RCC 7860 (cell line): ENCODE results near the gene CEMP1.
A peak's percentile ranks its signal among the peaks of the same experiment; 100 is the strongest.

ENCODE experiments used
- DNase-seq: peaks from one replicate; pipeline ENCODE4 v3.0.0-alpha.2; 2015; ENCODE audit warnings: low spot score
- FAIRE-seq: peaks from 2 replicates; lab custom pipeline; 2012; peaks lifted over from hg19 to GRCh38; lab: Jason Lieb, UNC

CEMP1 gene

DNA sequence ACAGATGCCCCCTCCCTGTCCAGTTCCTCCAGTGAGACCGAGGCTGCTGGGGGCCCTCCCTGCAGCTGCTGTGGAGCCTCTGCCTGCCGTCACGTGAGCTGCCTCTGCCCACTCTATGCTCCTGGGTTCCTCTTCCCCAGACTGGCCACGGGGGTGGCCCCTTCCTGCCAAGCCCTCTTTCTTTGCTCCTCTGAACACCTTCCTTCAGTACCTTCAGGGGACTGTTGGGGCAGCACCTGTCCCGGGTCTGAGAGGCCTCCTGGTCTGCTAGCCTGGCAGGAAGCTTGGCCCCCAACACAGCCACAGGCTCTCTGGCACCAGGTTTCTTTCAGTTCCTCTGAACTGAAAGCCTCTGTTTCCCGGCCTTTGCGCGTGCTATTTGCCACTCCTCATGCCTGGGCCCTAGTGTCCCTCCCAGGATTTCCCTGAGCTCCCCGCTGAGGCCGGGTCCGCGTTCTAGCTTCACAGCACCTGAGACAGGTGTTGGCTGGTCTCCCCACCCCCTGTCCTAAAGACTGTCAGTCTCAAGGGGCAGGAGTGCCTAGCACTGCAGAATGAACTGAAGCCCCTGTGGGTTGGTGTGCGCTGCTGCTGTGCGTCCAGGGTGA lies 24.1 kb downstream of the CEMP1 start:
- DNase-seq = no peak
- no peak for FAIRE-seq

GRCh38 chr16:2505695-2506094 lies 25.5 kb downstream of the CEMP1 start:
- FAIRE-seq (no peak), DNase-seq (no peak)

DNA sequence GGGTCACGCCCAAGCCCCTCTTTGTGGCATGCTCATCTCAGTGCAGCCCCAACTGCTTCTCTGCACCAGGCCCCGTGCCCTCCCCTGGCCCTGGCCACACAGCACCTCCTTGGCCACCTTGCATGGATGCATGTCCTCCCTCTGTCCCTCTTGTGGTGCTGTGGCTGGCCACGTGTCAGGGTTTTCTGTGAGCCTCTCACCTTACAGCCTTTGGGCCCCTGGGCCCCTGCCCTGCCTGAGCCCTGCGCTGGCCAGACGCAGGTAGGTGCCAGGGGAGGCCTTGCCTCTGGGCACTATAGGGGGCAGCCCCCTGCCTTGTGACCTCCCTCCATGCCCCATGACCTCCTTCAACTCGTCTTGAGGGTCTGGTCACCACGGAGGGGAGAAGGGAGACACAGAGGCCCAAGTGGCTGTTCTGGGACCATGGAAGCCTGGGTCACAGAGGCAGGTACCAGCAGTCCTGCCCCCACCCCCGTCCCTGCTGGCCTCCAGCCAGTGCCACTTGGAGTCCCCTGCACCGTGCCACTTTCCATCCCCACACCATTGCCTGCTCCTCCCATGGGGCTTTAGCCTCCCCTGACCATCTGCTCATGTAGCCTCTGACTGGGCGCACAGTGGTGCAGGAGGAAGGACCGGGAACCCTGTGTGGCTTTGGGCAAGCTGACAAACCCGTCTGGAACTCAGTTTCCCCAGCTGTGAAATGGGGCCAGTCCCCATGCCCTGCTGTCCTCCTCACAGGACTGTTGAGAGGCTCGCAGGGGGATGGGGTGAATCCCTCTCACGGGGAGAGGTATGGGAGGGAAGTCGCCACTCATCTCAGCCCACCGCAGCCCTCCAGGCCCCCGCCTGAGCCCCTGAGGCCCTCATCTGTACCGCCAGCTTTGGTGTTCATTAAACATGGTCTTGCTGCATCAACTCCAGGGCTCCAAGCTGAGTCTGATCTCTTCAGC lies 29.0 kb downstream of the CEMP1 start:
- no peak for FAIRE-seq
- DNase-seq = no peak

DNA sequence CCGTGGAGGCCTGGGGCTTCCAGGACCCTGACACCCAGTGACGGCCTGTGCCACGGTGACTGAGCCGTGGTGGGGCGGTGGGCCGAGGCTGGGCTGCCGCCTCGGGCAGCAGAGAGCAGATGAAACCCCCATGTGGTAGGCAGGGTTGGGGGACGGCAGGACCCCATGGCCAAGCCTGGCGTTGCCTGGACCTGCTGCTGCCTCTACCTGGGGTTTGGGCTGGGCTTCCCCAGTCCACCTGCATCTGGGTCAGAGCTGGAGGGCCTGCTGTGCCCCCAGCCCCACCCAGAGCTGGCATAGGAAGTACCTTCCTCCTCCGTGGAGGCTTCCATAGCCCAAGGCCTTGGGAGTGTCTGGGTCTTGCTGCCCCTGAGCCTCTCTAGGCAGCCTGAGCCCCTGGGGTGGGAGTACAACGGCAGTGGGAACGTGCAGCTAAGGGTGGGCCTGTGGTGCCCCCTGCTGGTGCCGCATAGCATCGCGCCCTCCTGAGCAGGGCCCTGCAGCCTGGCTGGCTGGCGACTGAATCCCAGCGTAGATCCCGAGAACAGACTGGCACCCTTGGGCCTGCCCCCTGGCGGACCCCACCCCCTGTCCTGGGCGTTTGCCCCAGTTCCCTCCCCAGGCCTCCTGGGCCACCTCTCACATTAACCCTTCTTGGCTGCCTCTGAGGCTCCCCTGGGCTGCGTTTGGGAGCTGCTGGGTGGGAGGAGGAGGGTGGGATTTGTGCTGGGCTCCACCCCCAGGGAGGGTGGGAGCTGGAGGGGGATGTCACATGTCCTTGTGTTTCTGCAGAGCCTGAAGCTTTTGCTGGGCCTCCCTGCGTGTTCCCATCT lies 30.1 kb downstream of the CEMP1 start:
- FAIRE-seq (no peak), DNase-seq (peak; percentile 66)

GRCh38 chr16:2500430-2500917 lies 30.7 kb downstream of the CEMP1 start:
- FAIRE-seq (no peak), DNase-seq (no peak)

- FAIRE-seq (no peak), DNase-seq (no peak)
Measured at GRCh38 chr16:2499890-2500429, 31.2 kb downstream of the CEMP1 start.

DNA sequence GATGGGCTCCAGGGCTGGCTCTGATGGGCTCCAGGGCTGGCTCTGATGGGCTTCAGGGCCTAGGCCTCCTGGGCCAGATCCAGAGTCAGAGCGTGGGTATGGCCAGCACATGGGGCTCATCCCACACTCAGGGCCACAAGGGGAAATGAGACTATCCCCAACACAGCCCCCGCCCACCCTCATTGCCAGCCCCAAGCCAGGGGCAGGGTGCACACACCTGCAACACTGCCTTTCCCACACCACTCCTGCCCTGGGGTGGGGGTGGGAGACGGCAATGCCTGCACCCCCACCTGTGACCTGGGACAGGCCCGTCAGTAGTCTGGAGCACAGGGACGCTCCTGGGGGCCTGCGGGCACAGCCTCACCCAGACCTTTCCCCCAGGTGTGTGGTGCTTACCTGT lies 31.8 kb downstream of the CEMP1 start:
- no peak for FAIRE-seq
- no peak for DNase-seq

DNA sequence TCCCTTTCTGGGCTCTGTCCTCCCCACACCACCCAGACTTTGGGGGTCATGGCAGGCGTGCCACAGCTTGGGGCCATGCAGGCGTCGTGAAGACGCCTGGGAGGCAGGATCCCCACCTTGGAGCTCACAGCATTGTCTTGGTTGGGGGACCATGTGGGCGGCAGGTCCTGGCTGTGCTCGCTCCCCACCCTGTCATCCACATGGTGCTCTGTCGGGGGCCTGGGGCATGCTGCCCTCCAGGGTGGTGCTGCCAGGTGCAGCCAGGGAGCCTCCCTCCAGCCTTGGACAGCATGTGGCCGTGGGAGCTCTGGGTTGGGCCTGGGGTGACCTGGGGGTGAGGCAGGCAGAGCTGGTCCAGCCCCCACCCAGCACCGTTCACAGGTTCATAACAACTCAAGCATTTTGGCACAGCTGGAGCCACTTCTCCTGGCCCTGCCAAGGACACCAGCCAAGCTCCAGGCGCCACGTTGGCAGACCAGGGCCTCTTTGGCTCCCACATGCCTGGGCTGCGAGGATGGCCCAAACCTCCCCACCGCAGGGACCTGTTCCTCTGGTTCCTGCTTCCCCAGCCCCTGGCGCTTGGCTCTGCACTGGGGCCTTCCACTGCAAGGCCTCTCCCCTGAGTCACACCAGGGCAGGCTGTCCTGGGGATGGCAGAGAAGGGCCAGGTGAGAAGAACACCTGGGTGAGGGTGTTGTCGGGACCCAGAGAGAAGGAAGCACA lies 32.5 kb downstream of the CEMP1 start:
- DNase-seq (no peak), FAIRE-seq (no peak)

GRCh38 chr16:2497695-2498484 lies 33.3 kb downstream of the CEMP1 start:
- FAIRE-seq (no peak), DNase-seq (no peak)

DNA sequence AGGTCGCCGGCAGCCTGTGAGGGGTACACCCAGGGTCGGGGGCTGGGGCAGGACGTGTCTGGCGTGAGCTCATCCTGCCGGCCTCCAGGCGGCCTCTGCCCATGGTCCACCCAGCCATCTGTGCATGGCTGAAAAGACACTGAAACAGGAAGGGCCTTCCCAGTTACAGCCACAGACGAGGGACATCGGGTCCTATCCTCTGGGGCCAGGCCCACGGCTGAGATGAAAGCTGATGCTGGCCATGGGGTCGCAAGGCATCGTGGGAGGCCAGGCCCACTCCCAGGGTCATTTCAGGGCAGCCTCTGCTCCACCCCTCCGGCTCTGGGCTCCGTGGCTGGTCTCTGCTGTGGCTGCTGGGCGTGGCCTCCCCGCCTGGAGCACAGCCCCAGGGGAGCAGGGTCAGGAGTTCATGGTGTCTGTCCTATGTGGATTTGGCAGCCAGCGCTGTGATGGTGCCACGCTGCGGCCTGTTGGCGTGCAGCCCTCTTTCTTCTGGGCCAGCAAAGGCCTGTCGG lies 34.0 kb downstream of the CEMP1 start:
- DNase-seq (no peak), FAIRE-seq (no peak)

GRCh38 chr16:2496223-2497115 lies 34.7 kb downstream of the CEMP1 start:
- DNase-seq (no peak), FAIRE-seq (no peak)

- FAIRE-seq = no peak
Measured at GRCh38 chr16:2495041-2495440, 36.2 kb downstream of the CEMP1 start.

GRCh38 chr16:2494616-2495015 lies 36.6 kb downstream of the CEMP1 start:
- FAIRE-seq = no peak
- DNase-seq = no peak

More at GRCh38 chr16:2495041-2495440, 36.2 kb downstream of the CEMP1 start:
- DNase-seq = no peak

DNA sequence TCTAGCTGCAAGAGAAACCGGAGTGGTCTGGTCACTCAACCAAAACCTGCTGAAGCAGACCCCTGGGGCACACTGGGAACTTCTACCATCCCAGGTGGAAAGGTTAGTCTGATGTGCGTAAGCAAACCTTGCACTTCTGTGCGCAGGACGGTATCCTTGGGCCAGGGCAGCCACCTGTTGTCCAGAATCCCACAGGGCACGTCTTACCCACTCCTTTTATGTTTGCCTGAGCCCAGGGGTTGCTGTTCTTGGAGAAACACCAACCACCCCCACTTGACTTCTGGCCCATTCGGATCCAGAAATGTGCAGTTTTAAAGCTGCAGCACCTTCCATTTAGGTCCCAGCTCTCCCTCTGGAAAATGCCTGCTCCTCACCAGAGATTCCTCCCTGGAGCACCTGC lies 37.6 kb downstream of the CEMP1 start:
- FAIRE-seq (no peak), DNase-seq (no peak)

DNA sequence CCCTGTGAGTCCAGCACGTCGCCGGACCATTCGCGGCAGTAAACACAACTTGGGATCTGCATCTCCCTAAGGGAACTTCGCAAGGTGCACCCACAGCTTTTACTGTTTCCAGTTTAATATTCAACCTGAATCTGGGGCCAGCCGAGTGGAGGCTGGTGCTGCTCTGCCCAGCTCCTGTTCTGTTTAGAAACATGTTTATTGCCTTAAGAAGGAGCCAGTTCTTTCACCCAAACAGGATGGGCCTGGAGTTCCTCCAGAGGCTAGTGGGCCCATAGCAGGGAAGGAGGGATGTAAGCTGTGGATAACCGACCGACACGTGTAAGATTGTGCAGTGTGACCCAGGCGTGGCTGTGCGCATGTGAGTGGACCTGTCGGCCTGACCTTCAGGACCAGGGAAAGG lies 38.9 kb downstream of the CEMP1 start:
- DNase-seq (no peak), FAIRE-seq (no peak)

DNA sequence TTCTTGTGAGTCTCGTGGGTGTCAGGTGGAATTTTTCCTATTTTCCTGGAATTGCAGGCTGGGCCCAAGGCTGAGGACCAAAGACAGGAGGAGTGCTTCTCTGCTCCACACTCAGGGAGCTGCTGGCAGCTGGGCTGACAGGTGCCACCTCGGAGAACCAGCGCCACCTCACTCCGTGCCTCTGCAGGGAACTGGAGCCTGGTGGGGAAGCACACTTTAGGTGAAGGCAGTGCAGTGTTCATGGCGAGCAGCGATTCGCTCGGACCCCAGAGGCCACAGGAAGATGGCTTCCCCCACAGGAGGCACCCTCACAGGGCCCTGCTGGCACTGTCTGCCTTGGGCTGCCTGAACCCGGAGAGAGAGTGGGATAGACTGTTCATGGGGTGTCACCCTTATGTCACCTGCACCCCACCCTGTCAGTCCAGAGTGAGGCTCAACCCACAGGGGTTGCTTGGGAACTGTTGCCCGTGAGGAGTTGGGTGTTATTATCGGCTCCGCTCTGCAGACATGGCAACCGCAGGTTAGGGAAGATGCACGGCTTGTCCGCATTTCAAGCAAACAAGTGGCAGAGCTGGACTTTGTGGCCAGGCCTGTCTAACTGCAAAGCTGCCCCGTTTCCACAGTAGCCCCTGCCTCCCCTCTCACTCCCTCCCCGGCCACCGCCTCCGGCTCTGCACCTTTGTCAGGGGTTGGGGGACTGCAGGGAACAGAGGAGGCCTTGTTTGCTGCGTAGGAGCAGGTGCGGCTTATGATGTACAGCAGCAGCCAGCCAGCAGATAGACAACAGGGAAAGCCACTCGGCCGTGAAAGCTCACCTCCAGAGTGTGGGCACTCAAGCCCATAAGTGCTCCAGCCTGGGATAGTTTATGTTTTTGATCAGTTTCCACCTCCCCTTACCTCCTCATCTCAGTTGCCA lies 40.8 kb downstream of the CEMP1 start:
- DNase-seq (no peak), FAIRE-seq (no peak)

GRCh38 chr16:2489581-2489980 lies 41.6 kb downstream of the CEMP1 start:
- DNase-seq = no peak
- FAIRE-seq = no peak
